ENCODE measurements around the gene KRT85.

- no peak for TF ChIP-seq CTCF (IDR thresholded peaks at IDR 0.05; ENCODE audit: insufficient read depth, low read depth, low read length)
- no peak for TF ChIP-seq EZH2 (IDR thresholded peaks at IDR 0.05; ENCODE audit: insufficient read depth, low read length)
These were observed 4.4 kb upstream of the KRT85 start for GRCh38 chr12:52371716-52372115.

All from astrocyte (in vitro differentiated cells and primary cell).